Heart left ventricle (tissue), 13 donors: ENCODE measurements around the gene PLEKHG4B.

Experiments used
- CTCF ChIP-seq, 12 donors: fragments of 200-600 bp; sonication (generic) in 4 of 12; IDR thresholded peaks; one replicate each; pipeline versions ENCODE4 v1.5.0 to v1.8.0; 2018 to 2022; ENCODE audit warnings: antibody characterized with exemption in 12 of 12, mild to moderate bottlenecking in 5 of 12
- POLR2A ChIP-seq, 2 donors: fragments of 450-650 bp; IDR thresholded peaks; one replicate each; pipeline ENCODE4 v1.6.1; 2017; ENCODE audit warnings: antibody characterized with exemption in 2 of 2, mild to moderate bottlenecking in 2 of 2, moderate library complexity in 2 of 2
- donor health status: ischemic (EF 13 %, LVEDD 7.1; RV severe dilation, severe dysfunction).
- donor health status: DM: no; HTN: yes; CAD: no.
- donor health status: DM: no; HTN: no; CAD: no.
- donor health status: ischemic (EF 25% LVEDD 6.9; RV normal size, moderate dysfunction).
- donor health status: ischemic (EF 25% LVEDD 5.7; RV mildly dilated, moderate dysfunction).
- donor health status: ischemic (EF 35%, LVEDD 5.7; RV mildly dilated, moderate dysfunction).
- donor health status: nonischemic (EF 11% LVEDD 7.7; RV severe dilation, severe dysfunction).
- donor health status: DM: yes; HTN: yes; CAD: no.
- donor health status: PGD.
- donor health status: ischemic (EF 29% LVEDD 5.4; RV normal size, mild dysfunction).
- donor health status: nonischemic (EF 23%, LVEDD 6.1; RV moderate dilation, normal function).

GRCh38 chr5:158807-159447 is 67.0 kb downstream of the PLEKHG4B start:
- no peak for TF ChIP-seq CTCF (IDR thresholded peaks at IDR 0.05)
- no peak for TF ChIP-seq POLR2A (IDR thresholded peaks at IDR 0.05)
